ENCODE measurements around the gene PFN1. TPM values are rescaled to one million over a fixed set of nuclear protein-coding genes. Genes with fewer than 3 reads are reported as not detected.
A peak's percentile ranks its signal among the peaks of the same experiment; 100 is the strongest.

The PFN1 gene
- total and polyA plus RNA-seq, 8 donors, result 63.6 to 195 (median 138) TPM

GRCh38 chr17:4902540-4902939, 45.8 kb downstream of the PFN1 start:
- intact Hi-C loops (cut with DNase I), result loop anchor here in 1 of 3 donors (10.0 kb wide), 1 partner anchor 162 kb away; no protein-coding TSS in a partner anchor
- Histone ChIP-seq H3K36me3 (no peaks in the 10 kb centered on the region), H3K27ac (peak overlapping the region in 1 of 4 donors; percentile 74), H3K4me1 (peaks cover 0 to 9% (median 4%) of the 10 kb centered on the region in 3 donors), H3K27me3 (no peaks in the 10 kb centered on the region), H3K9me3 (no peaks in the 10 kb centered on the region), H3K4me3 (no peak overlapping the region)
- FAIRE-seq, result no peak
- no peak for TF ChIP-seq CTCF (IDR thresholded peaks at IDR 0.05)
- DNase-seq, result peak in 2 of 6 donors; percentile 20 to 33
- ATAC-seq, result no peak
- WGBS, 2 donors, result 63 to 64% methylated on average over 8 of the region's 8 CpGs

DNA sequence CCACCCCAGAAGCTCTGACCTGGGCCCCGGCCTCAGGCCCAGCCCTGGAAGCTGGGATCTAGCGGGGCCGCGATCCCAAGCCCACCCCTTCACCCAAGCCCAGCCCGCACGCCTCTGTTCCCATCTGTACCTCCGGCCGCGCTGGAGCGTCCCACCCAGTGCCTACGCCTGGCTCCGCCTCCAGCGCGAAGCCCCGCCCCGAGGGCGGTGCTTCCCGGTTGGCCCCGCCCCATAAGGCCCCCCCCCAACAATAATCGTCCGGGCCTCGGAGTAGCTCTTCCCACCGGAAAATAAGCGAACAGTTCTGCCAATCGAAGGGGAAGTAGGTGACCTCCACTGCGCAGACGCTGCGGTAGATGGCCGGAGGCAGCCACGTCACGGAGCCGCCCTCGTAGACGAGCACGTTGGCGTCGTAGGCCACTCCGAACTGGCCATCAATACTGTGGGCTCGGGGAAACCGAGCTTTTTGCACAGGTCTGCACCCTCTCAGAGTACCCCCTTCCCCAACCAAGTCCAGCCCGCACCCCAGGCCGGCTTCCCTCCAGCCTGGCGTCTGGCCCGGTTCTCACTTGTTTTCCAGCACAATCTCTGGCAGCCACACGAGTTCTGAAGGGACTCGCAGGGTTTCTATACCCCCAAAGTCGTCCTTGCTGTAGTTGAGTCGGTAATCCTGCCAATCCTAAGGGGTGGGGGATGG, 46.5 kb downstream of the PFN1 start:
- peak overlapping the region in 2 of 4 donors; percentile 28 to 74 for H3K27ac ChIP-seq
- peaks cover 0 to 9% (median 4%) of the 10 kb centered on the region in 3 donors for H3K4me1 ChIP-seq
- 56 to 62% methylated on average over 48 of the region's 48 CpGs for WGBS, 2 donors
- no peaks in the 10 kb centered on the region for H3K9me3 ChIP-seq
- no peak for TF ChIP-seq CTCF (IDR thresholded peaks at IDR 0.05)
- intact Hi-C loops (cut with DNase I), result loop anchor here in 1 of 3 donors (10.0 kb wide), 1 partner anchor 163 kb away; no protein-coding TSS in a partner anchor
- no peak overlapping the region for H3K4me3 ChIP-seq
- H3K36me3 ChIP-seq, result no peaks in the 10 kb centered on the region
- FAIRE-seq (no peak), ATAC-seq (peak in 1 of 4 donors; percentile 28), DNase-seq (peak in 4 of 6 donors; percentile 29 to 73 (median 60))
- no peaks in the 10 kb centered on the region for H3K27me3 ChIP-seq

GRCh38 chr17:4901108-4901647, 47.2 kb downstream of the PFN1 start:
- Histone ChIP-seq H3K27ac (peak overlapping the region in 1 of 4 donors; percentile 74), H3K36me3 (no peaks in the 10 kb centered on the region), H3K4me1 (peaks cover 0 to 9% (median 4%) of the 10 kb centered on the region in 3 donors), H3K4me3 (no peak overlapping the region), H3K9me3 (no peaks in the 10 kb centered on the region), H3K27me3 (no peaks in the 10 kb centered on the region)
- intact Hi-C loops (cut with DNase I), result loop anchor here in 1 of 3 donors (10.0 kb wide), 1 partner anchor 164 kb away; no protein-coding TSS in a partner anchor
- TF ChIP-seq CTCF (IDR thresholded peaks at IDR 0.05), result no peak
- WGBS, 2 donors, result 73 to 77% methylated on average over 37 of the region's 37 CpGs
- FAIRE-seq, result no peak
- DNase-seq, result peak in 1 of 6 donors; percentile 32
- no peak for ATAC-seq

DNA sequence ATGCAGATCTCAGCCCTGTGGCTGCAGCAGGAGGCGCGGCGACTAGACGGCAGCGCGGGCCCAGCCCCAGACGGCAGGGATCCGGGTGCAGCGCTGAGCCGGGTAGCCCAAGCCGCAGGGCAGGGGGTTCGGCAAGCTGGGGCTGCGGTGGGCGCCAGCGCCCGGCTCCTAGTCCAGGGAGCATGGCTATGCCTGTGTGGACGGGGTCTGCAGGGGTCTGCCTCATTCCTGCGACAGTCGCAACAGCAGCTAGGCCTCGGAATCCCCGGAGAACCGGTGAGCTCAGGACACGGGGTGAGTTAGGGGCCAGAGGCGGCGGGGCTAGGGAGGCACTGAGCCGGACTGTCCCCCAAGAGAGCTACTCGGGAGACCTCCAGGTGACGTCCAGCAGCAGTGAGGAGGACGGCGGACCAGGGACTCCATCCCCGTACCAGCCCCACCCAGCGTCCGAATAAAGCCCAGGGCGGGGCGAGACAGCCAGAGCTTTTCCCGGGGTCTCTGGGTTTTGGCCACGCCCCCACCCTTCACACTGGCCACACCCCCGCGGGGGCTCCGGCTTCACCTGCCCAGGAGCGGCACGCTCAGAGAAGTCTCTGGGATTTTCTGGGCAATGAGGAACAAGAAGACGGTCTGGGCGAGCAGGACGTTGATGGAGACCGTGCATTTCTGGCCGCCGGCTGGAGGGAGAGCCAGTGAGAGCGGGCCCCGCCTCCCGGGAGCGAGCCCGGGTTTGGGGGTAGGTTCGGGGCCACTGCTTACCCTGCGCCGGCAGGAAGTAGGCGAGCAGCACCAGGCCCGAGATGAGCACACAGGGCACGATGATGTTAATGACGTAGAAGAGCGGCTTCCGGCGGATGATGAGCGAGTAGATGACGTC, 47.9 kb downstream of the PFN1 start:
- Histone ChIP-seq H3K4me1 (peaks cover 0 to 9% (median 4%) of the 10 kb centered on the region in 3 donors), H3K9me3 (no peaks in the 10 kb centered on the region), H3K4me3 (peak overlapping the region; percentile 42 to 73 (median 66)), H3K36me3 (no peaks in the 10 kb centered on the region), H3K27ac (peak overlapping the region in 1 of 4 donors; percentile 74), H3K27me3 (no peaks in the 10 kb centered on the region)
- intact Hi-C loops (cut with DNase I), result loop anchor here in 1 of 3 donors (10.0 kb wide), 1 partner anchor 164 kb away; no protein-coding TSS in a partner anchor
- FAIRE-seq, result no peak
- 47 to 49% methylated on average over 65 of the region's 65 CpGs for WGBS, 2 donors
- peak in 1 of 4 donors; percentile 1 for ATAC-seq
- TF ChIP-seq CTCF (IDR thresholded peaks at IDR 0.05), result no peak
- DNase-seq, result peak in 3 of 6 donors; percentile 39 to 81 (median 66)

Data from pancreas (tissue), 10 donors.